GM23338 (cell line): ENCODE measurements around the gene BSCL2. TPM values are rescaled to one million over a fixed set of nuclear protein-coding genes. Genes with fewer than 3 reads are reported as not detected.

ENCODE experiments used
- ATAC-seq: fragments of 200-7000 bp; cut with Tn5 transposase; 3 replicates; pipeline ENCODE4 v1.9.1; 2020
- DNase-seq: peaks from one replicate; pipeline ENCODE4 v3.0.0-alpha.2; 2015; ENCODE audit warnings: low spot score
- H2AFZ ChIP-seq: fragments of 200-600 bp; sonication (generic); 2 replicates; pipeline ENCODE4 v1.8.0; 2016; ENCODE audit warnings: antibody characterized with exemption, mild to moderate bottlenecking, moderate library complexity
- H3F3A ChIP-seq: fragments of 200-600 bp; sonication (generic); replicated peaks from 2 replicates; pipeline ENCODE4 v1.8.0; 2017; ENCODE audit warnings: antibody characterized with exemption, mixed run types, low read depth
- H3K27ac ChIP-seq: fragments of 200-600 bp; sonication (generic); 2 replicates; pipeline ENCODE4 v1.6.1; 2016; ENCODE audit warnings: low read depth
- H3K27me3 ChIP-seq: fragments of 200-600 bp; sonication (generic); 2 replicates; pipeline ENCODE4 v1.8.0; 2016; ENCODE audit warnings: mild to moderate bottlenecking, mixed run types, moderate library complexity; ENCODE audit not compliant: insufficient read depth
- H3K36me3 ChIP-seq: fragments of 200-600 bp; sonication (generic); 2 replicates; pipeline ENCODE4 v1.8.0; 2016; ENCODE audit warnings: mild to moderate bottlenecking; ENCODE audit not compliant: insufficient read depth
- H3K4me1 ChIP-seq: fragments of 200-600 bp; sonication (generic); 2 replicates; pipeline ENCODE4 v1.8.0; 2016; ENCODE audit warnings: mild to moderate bottlenecking, moderate library complexity; ENCODE audit not compliant: insufficient read depth
- H3K4me2 ChIP-seq: fragments of 200-600 bp; sonication (generic); 2 replicates; pipeline ENCODE4 v1.7.1; 2017; ENCODE audit warnings: mixed run types
- H3K4me3 ChIP-seq: fragments of 200-600 bp; sonication (generic); 2 replicates; pipeline ENCODE4 v1.6.1; 2016; ENCODE audit warnings: mixed run types
- H3K79me2 ChIP-seq: fragments of 200-600 bp; sonication (generic); replicated peaks from 2 replicates; pipeline ENCODE4 v1.8.0; 2017; ENCODE audit warnings: mild to moderate bottlenecking; ENCODE audit not compliant: insufficient read depth
- H3K9me2 ChIP-seq: fragments of 200-600 bp; sonication (generic); 2 replicates; pipeline ENCODE4 v1.8.0; 2017; ENCODE audit not compliant: insufficient read depth
- H4K20me1 ChIP-seq: fragments of 200-600 bp; sonication (generic); replicated peaks from 2 replicates; pipeline ENCODE4 v1.8.0; 2017; ENCODE audit warnings: mild to moderate bottlenecking; ENCODE audit not compliant: insufficient read depth
- H3K27ac Mint-ChIP-seq: 2 replicates; pipeline ENCODE4 v1.8.0; 2020; ENCODE audit warnings: inconsistent platforms, mild to moderate bottlenecking, moderate library complexity, mixed read lengths
- H3K27me3 Mint-ChIP-seq: 3 replicates; pipeline ENCODE4 v1.8.0; 2022; ENCODE audit warnings: low read depth, mild to moderate bottlenecking, moderate library complexity, mixed read lengths, inconsistent platforms; ENCODE audit not compliant: insufficient read depth, poor library complexity
- H3K36me3 Mint-ChIP-seq: 3 replicates; pipeline ENCODE4 v1.8.0; 2021; ENCODE audit warnings: low read depth, mild to moderate bottlenecking, inconsistent platforms, moderate library complexity, mixed read lengths
- H3K4me1 Mint-ChIP-seq: 3 replicates; pipeline ENCODE4 v1.8.0; 2020; ENCODE audit warnings: mild to moderate bottlenecking, inconsistent platforms, mixed read lengths
- H3K4me3 Mint-ChIP-seq: 3 replicates; pipeline ENCODE4 v1.8.0; 2021; ENCODE audit warnings: moderate library complexity, mild to moderate bottlenecking, inconsistent platforms, mixed read lengths
- H3K9me3 Mint-ChIP-seq: 3 replicates; pipeline ENCODE4 v1.8.0; 2020; ENCODE audit warnings: moderate library complexity, mild to moderate bottlenecking, inconsistent platforms, mixed read lengths
- CREB1 ChIP-seq: fragments of 250-450 bp; sonication (Bioruptor Pico); IDR thresholded peaks from 2 replicates; pipeline ENCODE4 v1.5.0; 2020; ENCODE audit warnings: low read depth, mild to moderate bottlenecking, moderate library complexity
- CTCF ChIP-seq, 2 experiments: fragments of 200-600 bp in 1 of 2; sonication (generic) in 1 of 2; conservative IDR thresholded peaks; 2 replicates each; pipeline versions ENCODE4 v1.5.1 to v1.6.1; 2016 to 2017; ENCODE audit warnings: antibody characterized with exemption in 2 of 2, low read depth in 2 of 2, mild to moderate bottlenecking in 2 of 2, moderate library complexity in 1 of 2
- EZH2 ChIP-seq: fragments of 200-600 bp; sonication (generic); IDR thresholded peaks from one replicate; pipeline ENCODE4 v1.8.0; 2017; ENCODE audit warnings: antibody characterized with exemption, mild to moderate bottlenecking, low read depth; ENCODE audit not compliant: unreplicated experiment
- EZH2phosphoT487 ChIP-seq: fragments of 200-600 bp; sonication (generic); IDR thresholded peaks from one replicate; pipeline ENCODE4 v1.8.1; 2018; ENCODE audit warnings: antibody characterized with exemption; ENCODE audit not compliant: unreplicated experiment
- JUNB ChIP-seq: IDR thresholded peaks from one replicate; pipeline ENCODE4 v1.6.1; 2016; ENCODE audit warnings: antibody characterized with exemption; ENCODE audit not compliant: unreplicated experiment
- NANOG ChIP-seq: IDR thresholded peaks from 2 replicates; pipeline ENCODE4 v1.6.1; 2016; ENCODE audit warnings: antibody characterized with exemption, borderline replicate concordance
- POLR2AphosphoS5 ChIP-seq: IDR thresholded peaks from 2 replicates; pipeline ENCODE4 v1.6.1; 2016; ENCODE audit warnings: antibody characterized with exemption, low read depth
- STAT1 ChIP-seq: IDR thresholded peaks from one replicate; pipeline ENCODE4 v1.6.1; 2016; ENCODE audit warnings: antibody characterized with exemption; ENCODE audit not compliant: unreplicated experiment
- ZNF331 ChIP-seq: fragments of 250-450 bp; sonication (Bioruptor Pico); IDR thresholded peaks from 2 replicates; pipeline ENCODE4 v1.5.0; 2020; ENCODE audit warnings: low read depth, mild to moderate bottlenecking, moderate library complexity
- polyA plus RNA-seq: library from polyadenylated mRNA; unstranded; fragments of >200 nt; fragmentation: Nextera tagmentation; extraction: Ambion mirVana; gene quantifications from 2 replicates; pipeline ENCODE4 v1.2.1, GENCODE V29; 2016
- total RNA-seq: library from RNA; depleted of rRNA; stranded (reverse); fragments of >200 nt; shearing (Covaris generic); gene quantifications from 2 replicates; pipeline ENCODE4 v1.2.3, GENCODE V29; 2014
- TF ChIP-seq, protein P1 (sequence below): fragments of 250-450 bp; sonication (Bioruptor Pico); IDR thresholded peaks from 2 replicates; pipeline ENCODE4 v1.5.0; 2020; ENCODE audit warnings: mild to moderate bottlenecking, moderate library complexity
- TF ChIP-seq, protein P2 (sequence below): IDR thresholded peaks from one replicate; pipeline ENCODE4 v1.6.1; 2018; ENCODE audit warnings: antibody characterized with exemption; ENCODE audit not compliant: unreplicated experiment

BSCL2 gene
- total and polyA plus RNA-seq, 2 experiments from 2014 or later: 60.2 to 81.7 TPM

GRCh38 chr11:62727872-62728170 is 20.6 kb upstream of the BSCL2 start:
- Histone ChIP-seq H3K9me2 (no peaks in the 10 kb centered on the region), H3K4me3 (peak overlapping the region; percentile 59), H3K27me3 (no peaks in the 10 kb centered on the region), H4K20me1 (peaks cover 32% of the 10 kb centered on the region), H3K36me3 (peaks cover 21% of the 10 kb centered on the region), H3K4me1 (peaks cover 24% of the 10 kb centered on the region), H3F3A (peaks cover 38% of the 10 kb centered on the region), H2AFZ (no peak overlapping the region), H3K27ac (peak overlapping the region; percentile 97), H3K79me2 (peaks cover 71% of the 10 kb centered on the region), H3K4me2 (peak overlapping the region; percentile 98)
- no peak for TF ChIP-seq CREB1
- TF ChIP-seq, protein P1, sequence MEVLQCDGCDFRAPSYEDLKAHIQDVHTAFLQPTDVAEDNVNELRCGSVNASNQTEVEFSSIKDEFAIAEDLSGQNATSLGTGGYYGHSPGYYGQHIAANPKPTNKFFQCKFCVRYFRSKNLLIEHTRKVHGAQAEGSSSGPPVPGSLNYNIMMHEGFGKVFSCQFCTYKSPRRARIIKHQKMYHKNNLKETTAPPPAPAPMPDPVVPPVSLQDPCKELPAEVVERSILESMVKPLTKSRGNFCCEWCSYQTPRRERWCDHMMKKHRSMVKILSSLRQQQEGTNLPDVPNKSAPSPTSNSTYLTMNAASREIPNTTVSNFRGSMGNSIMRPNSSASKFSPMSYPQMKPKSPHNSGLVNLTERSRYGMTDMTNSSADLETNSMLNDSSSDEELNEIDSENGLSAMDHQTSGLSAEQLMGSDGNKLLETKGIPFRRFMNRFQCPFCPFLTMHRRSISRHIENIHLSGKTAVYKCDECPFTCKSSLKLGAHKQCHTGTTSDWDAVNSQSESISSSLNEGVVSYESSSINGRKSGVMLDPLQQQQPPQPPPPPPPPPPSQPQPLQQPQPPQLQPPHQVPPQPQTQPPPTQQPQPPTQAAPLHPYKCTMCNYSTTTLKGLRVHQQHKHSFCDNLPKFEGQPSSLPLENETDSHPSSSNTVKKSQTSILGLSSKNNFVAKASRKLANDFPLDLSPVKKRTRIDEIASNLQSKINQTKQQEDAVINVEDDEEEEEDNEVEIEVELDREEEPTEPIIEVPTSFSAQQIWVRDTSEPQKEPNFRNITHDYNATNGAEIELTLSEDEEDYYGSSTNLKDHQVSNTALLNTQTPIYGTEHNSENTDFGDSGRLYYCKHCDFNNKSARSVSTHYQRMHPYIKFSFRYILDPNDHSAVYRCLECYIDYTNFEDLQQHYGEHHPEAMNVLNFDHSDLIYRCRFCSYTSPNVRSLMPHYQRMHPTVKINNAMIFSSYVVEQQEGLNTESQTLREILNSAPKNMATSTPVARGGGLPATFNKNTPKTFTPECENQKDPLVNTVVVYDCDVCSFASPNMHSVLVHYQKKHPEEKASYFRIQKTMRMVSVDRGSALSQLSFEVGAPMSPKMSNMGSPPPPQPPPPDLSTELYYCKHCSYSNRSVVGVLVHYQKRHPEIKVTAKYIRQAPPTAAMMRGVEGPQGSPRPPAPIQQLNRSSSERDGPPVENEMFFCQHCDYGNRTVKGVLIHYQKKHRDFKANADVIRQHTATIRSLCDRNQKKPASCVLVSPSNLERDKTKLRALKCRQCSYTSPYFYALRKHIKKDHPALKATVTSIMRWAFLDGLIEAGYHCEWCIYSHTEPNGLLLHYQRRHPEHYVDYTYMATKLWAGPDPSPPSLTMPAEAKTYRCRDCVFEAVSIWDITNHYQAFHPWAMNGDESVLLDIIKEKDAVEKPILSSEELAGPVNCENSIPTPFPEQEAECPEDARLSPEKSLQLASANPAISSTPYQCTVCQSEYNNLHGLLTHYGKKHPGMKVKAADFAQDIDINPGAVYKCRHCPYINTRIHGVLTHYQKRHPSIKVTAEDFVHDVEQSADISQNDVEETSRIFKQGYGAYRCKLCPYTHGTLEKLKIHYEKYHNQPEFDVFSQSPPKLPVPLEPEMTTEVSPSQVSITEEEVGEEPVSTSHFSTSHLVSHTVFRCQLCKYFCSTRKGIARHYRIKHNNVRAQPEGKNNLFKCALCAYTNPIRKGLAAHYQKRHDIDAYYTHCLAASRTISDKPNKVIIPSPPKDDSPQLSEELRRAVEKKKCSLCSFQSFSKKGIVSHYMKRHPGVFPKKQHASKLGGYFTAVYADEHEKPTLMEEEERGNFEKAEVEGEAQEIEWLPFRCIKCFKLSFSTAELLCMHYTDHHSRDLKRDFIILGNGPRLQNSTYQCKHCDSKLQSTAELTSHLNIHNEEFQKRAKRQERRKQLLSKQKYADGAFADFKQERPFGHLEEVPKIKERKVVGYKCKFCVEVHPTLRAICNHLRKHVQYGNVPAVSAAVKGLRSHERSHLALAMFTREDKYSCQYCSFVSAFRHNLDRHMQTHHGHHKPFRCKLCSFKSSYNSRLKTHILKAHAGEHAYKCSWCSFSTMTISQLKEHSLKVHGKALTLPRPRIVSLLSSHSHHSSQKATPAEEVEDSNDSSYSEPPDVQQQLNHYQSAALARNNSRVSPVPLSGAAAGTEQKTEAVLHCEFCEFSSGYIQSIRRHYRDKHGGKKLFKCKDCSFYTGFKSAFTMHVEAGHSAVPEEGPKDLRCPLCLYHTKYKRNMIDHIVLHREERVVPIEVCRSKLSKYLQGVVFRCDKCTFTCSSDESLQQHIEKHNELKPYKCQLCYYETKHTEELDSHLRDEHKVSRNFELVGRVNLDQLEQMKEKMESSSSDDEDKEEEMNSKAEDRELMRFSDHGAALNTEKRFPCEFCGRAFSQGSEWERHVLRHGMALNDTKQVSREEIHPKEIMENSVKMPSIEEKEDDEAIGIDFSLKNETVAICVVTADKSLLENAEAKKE (CRISPR knock-in tag): no peak
- TF ChIP-seq STAT1: no peak
- TF ChIP-seq CTCF (conservative IDR thresholded peaks at IDR 0.05; ENCODE audit: low read depth in 2 of 2): no peak
- TF ChIP-seq POLR2AphosphoS5: no peak; the same call in 1 of the 2 replicates
- TF ChIP-seq EZH2phosphoT487: no peak
- no peak for TF ChIP-seq NANOG
- TF ChIP-seq ZNF331 (CRISPR knock-in tag): no peak
- no peak for TF ChIP-seq EZH2
- TF ChIP-seq, protein P2, sequence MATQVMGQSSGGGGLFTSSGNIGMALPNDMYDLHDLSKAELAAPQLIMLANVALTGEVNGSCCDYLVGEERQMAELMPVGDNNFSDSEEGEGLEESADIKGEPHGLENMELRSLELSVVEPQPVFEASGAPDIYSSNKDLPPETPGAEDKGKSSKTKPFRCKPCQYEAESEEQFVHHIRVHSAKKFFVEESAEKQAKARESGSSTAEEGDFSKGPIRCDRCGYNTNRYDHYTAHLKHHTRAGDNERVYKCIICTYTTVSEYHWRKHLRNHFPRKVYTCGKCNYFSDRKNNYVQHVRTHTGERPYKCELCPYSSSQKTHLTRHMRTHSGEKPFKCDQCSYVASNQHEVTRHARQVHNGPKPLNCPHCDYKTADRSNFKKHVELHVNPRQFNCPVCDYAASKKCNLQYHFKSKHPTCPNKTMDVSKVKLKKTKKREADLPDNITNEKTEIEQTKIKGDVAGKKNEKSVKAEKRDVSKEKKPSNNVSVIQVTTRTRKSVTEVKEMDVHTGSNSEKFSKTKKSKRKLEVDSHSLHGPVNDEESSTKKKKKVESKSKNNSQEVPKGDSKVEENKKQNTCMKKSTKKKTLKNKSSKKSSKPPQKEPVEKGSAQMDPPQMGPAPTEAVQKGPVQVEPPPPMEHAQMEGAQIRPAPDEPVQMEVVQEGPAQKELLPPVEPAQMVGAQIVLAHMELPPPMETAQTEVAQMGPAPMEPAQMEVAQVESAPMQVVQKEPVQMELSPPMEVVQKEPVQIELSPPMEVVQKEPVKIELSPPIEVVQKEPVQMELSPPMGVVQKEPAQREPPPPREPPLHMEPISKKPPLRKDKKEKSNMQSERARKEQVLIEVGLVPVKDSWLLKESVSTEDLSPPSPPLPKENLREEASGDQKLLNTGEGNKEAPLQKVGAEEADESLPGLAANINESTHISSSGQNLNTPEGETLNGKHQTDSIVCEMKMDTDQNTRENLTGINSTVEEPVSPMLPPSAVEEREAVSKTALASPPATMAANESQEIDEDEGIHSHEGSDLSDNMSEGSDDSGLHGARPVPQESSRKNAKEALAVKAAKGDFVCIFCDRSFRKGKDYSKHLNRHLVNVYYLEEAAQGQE: no peak
- TF ChIP-seq JUNB: no peak
- Mint-ChIP-seq H3K4me1 (peaks cover 21% of the 10 kb centered on the region), H3K4me3 (peak overlapping the region; percentile 98), H3K36me3 (peaks cover 35% of the 10 kb centered on the region), H3K27me3 (peaks cover 14% of the 10 kb centered on the region), H3K27ac (peak overlapping the region; percentile 99), H3K9me3 (no peaks in the 10 kb centered on the region; the same call in 2 of the 3 replicates)
- DNase-seq: peak; percentile 99
- peak; percentile 66 for ATAC-seq
